ENCODE results near the gene NR3C2. TPM values are rescaled to one million over a fixed set of nuclear protein-coding genes. Genes with fewer than 3 reads are reported as not detected.

NR3C2 gene
- polyA plus RNA-seq, 1 donor from 2014 or later, result 0.06 TPM

DNA sequence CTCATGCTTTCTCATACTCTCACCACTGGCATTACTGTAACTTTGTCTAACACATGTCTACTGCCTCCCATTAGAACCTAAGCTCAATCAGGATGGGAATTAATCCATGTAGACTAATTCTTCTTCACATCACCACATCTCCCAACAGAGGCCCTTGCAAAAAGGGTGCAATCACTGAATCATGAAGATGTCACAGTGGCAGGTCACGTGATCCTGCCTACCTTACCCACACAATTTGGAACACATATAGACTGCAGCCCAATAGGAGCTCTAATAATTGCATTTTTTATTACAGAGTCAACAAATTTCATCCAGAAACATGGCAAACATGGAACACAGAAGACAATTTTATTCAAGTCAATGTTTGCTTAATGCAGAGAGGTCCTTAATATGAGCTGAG is 146.6 kb downstream of the NR3C2 start:
- no peak overlapping the region for H3K9ac ChIP-seq (ENCODE audit: low read length)
- no peak overlapping the region for H3K4me2 ChIP-seq (ENCODE audit: low read length)
- no peak overlapping the region for H2AFZ ChIP-seq (ENCODE audit: low read depth, low read length)
- H3K9me2 ChIP-seq (ENCODE audit: insufficient read depth, low read length), result no peaks in the 10 kb centered on the region
- TF ChIP-seq SMC3 (conservative IDR thresholded peaks at IDR 0.05; ENCODE audit: poor library complexity), result no peak
- TF ChIP-seq RAD21 (conservative IDR thresholded peaks at IDR 0.05), result no peak
- no peak for TF ChIP-seq POLR2AphosphoS5 (IDR thresholded peaks at IDR 0.05)
- TF ChIP-seq EZH2 (IDR thresholded peaks at IDR 0.05; ENCODE audit: borderline replicate concordance, insufficient read depth, low read length, poor library complexity, severe bottlenecking), result no peak
- TF ChIP-seq, protein P1, sequence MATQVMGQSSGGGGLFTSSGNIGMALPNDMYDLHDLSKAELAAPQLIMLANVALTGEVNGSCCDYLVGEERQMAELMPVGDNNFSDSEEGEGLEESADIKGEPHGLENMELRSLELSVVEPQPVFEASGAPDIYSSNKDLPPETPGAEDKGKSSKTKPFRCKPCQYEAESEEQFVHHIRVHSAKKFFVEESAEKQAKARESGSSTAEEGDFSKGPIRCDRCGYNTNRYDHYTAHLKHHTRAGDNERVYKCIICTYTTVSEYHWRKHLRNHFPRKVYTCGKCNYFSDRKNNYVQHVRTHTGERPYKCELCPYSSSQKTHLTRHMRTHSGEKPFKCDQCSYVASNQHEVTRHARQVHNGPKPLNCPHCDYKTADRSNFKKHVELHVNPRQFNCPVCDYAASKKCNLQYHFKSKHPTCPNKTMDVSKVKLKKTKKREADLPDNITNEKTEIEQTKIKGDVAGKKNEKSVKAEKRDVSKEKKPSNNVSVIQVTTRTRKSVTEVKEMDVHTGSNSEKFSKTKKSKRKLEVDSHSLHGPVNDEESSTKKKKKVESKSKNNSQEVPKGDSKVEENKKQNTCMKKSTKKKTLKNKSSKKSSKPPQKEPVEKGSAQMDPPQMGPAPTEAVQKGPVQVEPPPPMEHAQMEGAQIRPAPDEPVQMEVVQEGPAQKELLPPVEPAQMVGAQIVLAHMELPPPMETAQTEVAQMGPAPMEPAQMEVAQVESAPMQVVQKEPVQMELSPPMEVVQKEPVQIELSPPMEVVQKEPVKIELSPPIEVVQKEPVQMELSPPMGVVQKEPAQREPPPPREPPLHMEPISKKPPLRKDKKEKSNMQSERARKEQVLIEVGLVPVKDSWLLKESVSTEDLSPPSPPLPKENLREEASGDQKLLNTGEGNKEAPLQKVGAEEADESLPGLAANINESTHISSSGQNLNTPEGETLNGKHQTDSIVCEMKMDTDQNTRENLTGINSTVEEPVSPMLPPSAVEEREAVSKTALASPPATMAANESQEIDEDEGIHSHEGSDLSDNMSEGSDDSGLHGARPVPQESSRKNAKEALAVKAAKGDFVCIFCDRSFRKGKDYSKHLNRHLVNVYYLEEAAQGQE (IDR thresholded peaks at IDR 0.05; ENCODE audit: borderline replicate concordance), result no peak
- TF ChIP-seq MXI1 (conservative IDR thresholded peaks at IDR 0.05; ENCODE audit: poor library complexity, severe bottlenecking), result no peak
- no peak for TF ChIP-seq TAF1 (IDR thresholded peaks at IDR 0.05; ENCODE audit: low read depth)
- no peak for TF ChIP-seq CTCF (IDR thresholded peaks at IDR 0.05; ENCODE audit: poor library complexity, severe bottlenecking)
- TF ChIP-seq EP300 (conservative IDR thresholded peaks at IDR 0.05; ENCODE audit: poor library complexity, severe bottlenecking), result no peak
- H3K79me2 ChIP-seq (replicated peaks; ENCODE audit: insufficient read depth, low read length), result no peaks in the 10 kb centered on the region
- no peaks in the 10 kb centered on the region for H3K9me3 ChIP-seq (ENCODE audit: low read length)
- H4K20me1 ChIP-seq (ENCODE audit: insufficient read depth), result no peaks in the 10 kb centered on the region
- no peak overlapping the region for H3K27ac ChIP-seq (ENCODE audit: low read length)
- no peaks in the 10 kb centered on the region for H3K27me3 ChIP-seq (ENCODE audit: insufficient read depth, low read depth, low read length)
- H3K4me3 ChIP-seq (ENCODE audit: low read length), result no peak overlapping the region
- H3K36me3 ChIP-seq (ENCODE audit: insufficient read depth, low read length), result no peaks in the 10 kb centered on the region
- H3F3A ChIP-seq (ENCODE audit: insufficient read depth, low read length, poor library complexity, severe bottlenecking), result no peaks in the 10 kb centered on the region

DNA sequence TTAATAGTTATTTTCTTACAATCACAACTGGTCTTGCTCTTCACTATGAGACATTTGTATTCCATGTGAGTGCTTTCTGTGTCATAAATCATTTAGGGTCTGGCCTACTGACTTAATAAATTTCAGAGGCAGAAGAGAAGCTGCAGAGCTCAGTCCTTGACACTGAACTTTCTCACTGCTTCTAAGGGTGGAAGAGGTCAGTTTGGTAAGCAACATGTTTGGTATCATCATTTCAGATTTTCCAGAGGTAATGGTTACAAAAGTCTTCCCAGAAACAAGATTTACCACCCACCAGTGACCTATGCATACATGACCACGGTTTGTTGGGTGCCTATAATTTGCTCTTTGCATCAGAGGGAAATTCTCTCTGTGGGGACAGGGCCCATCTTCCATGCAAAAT is 148.6 kb downstream of the NR3C2 start:
- Histone ChIP-seq H3K9me3 (ENCODE audit: low read length) (no peaks in the 10 kb centered on the region), H3K36me3 (ENCODE audit: insufficient read depth, low read length) (no peaks in the 10 kb centered on the region), H3K9ac (ENCODE audit: low read length) (no peak overlapping the region), H3K27me3 (ENCODE audit: insufficient read depth, low read depth, low read length) (no peaks in the 10 kb centered on the region), H3K9me2 (ENCODE audit: insufficient read depth, low read length) (no peaks in the 10 kb centered on the region), H3K4me3 (ENCODE audit: low read length) (no peak overlapping the region), H3K79me2 (replicated peaks; ENCODE audit: insufficient read depth, low read length) (no peaks in the 10 kb centered on the region), H2AFZ (ENCODE audit: low read depth, low read length) (no peak overlapping the region), H3F3A (ENCODE audit: insufficient read depth, low read length, poor library complexity, severe bottlenecking) (no peaks in the 10 kb centered on the region), H4K20me1 (ENCODE audit: insufficient read depth) (no peaks in the 10 kb centered on the region), H3K27ac (ENCODE audit: low read length) (no peak overlapping the region), H3K4me2 (ENCODE audit: low read length) (no peak overlapping the region)
- TF ChIP-seq EP300 (conservative IDR thresholded peaks at IDR 0.05; ENCODE audit: poor library complexity, severe bottlenecking) (no peak), POLR2AphosphoS5 (IDR thresholded peaks at IDR 0.05) (no peak), SMC3 (conservative IDR thresholded peaks at IDR 0.05; ENCODE audit: poor library complexity) (no peak), RAD21 (conservative IDR thresholded peaks at IDR 0.05) (no peak)

DNA sequence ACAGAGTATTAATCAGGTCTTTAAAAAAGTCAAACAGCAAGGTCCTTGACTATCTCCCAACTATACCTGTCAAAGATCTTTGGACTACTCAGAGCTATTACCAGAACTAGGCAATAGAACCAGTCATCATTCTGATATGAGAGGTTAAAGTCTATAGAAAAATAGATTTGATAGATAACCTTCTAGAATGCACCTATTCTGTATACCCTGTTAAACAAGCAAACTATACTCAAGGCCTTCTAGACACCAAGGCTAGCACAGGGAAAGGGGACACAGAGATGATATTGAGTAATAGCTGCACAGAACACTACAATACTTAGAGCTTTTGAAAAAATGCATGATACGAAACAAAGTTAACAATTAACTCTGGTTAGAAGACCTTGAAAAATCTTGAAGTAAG is 149.5 kb downstream of the NR3C2 start:
- no peaks in the 10 kb centered on the region for H3F3A ChIP-seq (ENCODE audit: insufficient read depth, low read length, poor library complexity, severe bottlenecking)
- no peaks in the 10 kb centered on the region for H3K36me3 ChIP-seq (ENCODE audit: insufficient read depth, low read length)
- H3K9me3 ChIP-seq (ENCODE audit: low read length), result no peaks in the 10 kb centered on the region
- H3K79me2 ChIP-seq (replicated peaks; ENCODE audit: insufficient read depth, low read length), result no peaks in the 10 kb centered on the region
- no peaks in the 10 kb centered on the region for H3K9me2 ChIP-seq (ENCODE audit: insufficient read depth, low read length)
- no peak overlapping the region for H3K27ac ChIP-seq (ENCODE audit: low read length)
- H3K9ac ChIP-seq (ENCODE audit: low read length), result no peak overlapping the region
- TF ChIP-seq EP300 (conservative IDR thresholded peaks at IDR 0.05; ENCODE audit: poor library complexity, severe bottlenecking) (no peak), RAD21 (conservative IDR thresholded peaks at IDR 0.05) (no peak), SMC3 (conservative IDR thresholded peaks at IDR 0.05; ENCODE audit: poor library complexity) (no peak), POLR2AphosphoS5 (IDR thresholded peaks at IDR 0.05) (no peak), CTCF (IDR thresholded peaks at IDR 0.05; ENCODE audit: poor library complexity, severe bottlenecking) (no peak), MXI1 (conservative IDR thresholded peaks at IDR 0.05; ENCODE audit: poor library complexity, severe bottlenecking) (no peak), TAF1 (IDR thresholded peaks at IDR 0.05; ENCODE audit: low read depth) (no peak), EZH2 (IDR thresholded peaks at IDR 0.05; ENCODE audit: borderline replicate concordance, insufficient read depth, low read length, poor library complexity, severe bottlenecking) (no peak)
- TF ChIP-seq, protein P1 (IDR thresholded peaks at IDR 0.05; ENCODE audit: borderline replicate concordance), result no peak
- no peaks in the 10 kb centered on the region for H3K27me3 ChIP-seq (ENCODE audit: insufficient read depth, low read depth, low read length)
- H4K20me1 ChIP-seq (ENCODE audit: insufficient read depth), result no peaks in the 10 kb centered on the region
- no peak overlapping the region for H3K4me2 ChIP-seq (ENCODE audit: low read length)
- H2AFZ ChIP-seq (ENCODE audit: low read depth, low read length), result no peak overlapping the region
- H3K4me3 ChIP-seq (ENCODE audit: low read length), result no peak overlapping the region

All from neural cell (in vitro differentiated cells).